Eye (tissue), 1 donor: ENCODE data around the gene CLCN2.

Experiments
- DNase-seq: peaks from one replicate; pipeline ENCODE4 v3.0.0-alpha.2; 2015

CLCN2 gene

DNA sequence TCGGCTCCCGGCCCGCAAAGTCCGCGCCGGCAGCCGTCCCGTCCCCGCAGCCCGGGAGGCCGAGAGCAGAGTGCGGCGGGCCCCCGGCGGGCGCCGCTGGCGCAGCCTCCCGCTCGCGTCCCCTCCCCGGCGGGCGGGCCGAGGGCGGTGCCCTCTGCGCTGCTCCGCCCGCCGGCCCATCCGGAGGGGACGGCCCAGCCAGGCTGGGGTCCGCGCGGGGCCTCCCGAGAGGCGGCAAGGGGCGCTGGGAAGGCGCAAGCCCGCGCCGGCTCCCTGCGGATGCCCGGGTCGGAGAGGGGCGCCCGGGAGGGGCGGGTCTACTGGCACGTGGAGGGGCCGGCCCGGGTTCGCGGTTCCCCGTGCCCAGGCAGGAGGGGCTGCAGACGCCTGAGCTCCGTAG is at the start of gene CLCN2, which contains the start of gene POLR2H:
CLCN2 (minus strand) TSS at position 74 of the 400 bp plus-strand sequence. CDS start 126 bp downstream, outside the sequence.
POLR2H (plus strand) TSS at position 179 of the 400 bp plus-strand sequence. CDS start 1,783 bp downstream, outside the sequence.
- no peak for DNase-seq

DNA sequence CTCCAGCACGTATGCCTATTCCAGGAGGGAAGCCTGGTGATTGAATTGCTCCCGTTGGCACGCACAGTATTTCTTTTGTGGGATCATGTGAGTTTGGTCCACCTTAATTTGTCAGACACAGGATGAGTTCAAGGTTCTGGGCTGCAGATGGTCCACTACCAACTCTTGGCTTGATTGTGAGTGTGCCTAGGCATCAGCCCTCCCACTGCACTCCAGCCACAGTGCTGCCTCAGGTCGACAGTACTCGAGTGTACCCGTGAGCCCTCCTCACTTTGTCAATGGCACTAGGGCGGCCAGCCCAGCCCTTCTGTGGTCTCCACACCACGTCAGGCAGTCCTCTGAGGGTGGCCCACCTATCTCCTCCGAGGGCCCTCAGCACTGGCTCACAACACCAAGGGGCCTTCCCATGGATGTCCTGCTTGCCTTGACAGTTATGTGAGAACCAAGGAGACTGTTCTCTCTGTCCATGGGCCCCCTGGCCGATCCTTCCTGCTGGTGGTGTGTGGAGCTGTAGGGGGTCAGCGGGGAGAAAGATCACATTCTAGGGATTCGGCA is 48.6 kb upstream of the CLCN2 start:
- DNase-seq: no peak

DNA sequence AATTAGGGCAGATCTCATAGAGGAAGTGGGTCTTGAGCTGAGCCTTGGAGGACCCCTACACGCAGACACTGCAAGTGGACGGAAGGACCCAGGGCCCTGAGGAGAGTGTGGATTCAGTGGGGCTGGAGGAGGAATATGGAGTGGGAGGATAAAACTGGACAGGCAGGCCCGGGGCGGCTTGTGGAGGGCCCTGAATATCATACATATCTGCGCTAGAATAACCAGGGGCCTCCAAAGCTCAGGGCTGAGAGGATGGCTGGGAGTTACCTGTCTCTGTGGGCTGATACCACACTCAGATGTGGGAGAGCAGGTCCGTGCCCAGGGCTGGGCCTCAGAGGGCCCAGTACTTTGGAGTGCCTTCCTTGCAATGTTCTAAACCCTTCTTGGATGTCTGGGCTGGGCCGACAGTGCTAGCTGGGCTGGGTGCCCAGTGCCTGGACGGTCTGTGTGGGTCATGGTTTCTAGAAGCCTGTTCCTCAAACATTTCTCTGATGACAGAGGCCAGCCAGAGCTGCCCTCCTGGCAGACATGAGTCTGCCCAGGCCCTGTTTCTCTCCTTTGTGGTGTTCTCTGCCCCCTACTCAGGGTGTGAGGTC is 48.0 kb upstream of the CLCN2 start:
- DNase-seq: no peak

DNA sequence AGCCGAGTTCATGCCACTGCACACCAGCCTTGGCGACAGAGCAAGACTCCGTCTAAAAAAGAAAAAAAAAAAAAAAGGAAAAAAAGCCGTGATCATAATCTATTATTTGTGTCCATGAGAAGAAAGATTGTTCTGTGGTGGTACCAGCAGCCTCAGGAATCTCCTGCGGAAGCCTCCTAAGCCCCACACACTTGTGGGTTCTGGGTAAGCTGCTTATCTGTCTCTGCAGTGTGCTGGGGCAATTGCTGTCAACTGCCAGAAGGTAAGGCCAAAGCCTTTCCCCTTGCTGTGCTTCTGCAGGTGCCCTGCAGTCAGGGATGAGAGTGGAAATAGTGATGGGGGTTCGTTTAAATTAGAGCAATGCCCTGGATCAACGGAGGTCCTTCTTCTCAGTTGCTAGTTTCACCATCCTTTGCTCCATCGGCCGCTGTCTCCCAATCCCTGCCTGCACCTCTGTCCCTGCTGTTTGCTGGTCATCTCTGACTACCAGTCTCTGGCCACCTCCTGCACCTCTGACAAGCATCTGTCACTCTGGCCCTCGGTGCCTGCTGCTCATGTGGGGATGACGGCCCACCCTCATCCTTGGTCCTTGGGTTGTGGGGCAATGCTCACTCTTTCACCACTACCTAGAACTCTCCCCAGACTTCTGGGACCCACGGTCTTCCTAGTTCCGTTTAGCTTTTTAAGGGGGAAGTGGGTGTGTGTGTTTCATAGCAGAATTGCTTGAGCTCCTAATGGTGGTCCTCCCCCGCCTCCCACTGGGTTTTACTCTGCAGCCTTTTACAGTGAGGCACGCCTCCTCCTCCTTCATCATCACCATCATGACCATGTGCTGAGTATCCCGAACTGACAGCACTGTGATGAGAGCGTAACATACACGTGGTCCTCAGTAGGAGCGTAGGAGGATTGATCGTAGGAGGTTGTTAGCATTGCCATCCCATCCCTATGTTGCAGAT is 43.9 kb upstream of the CLCN2 start:
- no peak for DNase-seq

DNA sequence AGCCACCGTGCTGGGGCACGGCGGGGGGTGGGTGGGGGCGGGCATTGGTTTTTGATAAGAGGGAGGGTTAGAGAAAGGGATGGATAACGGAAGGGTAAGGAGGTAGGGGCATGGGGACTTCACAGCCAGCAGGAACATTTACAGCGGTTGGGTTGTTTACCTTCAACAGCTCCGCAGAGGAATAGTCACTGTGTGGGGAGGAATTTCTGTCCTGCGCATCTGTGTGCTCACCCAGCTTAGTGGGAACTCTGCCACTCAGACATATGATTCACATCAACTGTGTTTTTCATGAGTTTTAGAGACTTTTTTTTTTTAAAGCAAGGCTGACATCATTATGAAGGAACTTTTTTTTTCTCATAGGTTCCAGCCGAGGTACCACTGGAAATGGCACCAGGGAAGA is 38.0 kb upstream of the CLCN2 start:
- DNase-seq: peak; percentile 74

DNA sequence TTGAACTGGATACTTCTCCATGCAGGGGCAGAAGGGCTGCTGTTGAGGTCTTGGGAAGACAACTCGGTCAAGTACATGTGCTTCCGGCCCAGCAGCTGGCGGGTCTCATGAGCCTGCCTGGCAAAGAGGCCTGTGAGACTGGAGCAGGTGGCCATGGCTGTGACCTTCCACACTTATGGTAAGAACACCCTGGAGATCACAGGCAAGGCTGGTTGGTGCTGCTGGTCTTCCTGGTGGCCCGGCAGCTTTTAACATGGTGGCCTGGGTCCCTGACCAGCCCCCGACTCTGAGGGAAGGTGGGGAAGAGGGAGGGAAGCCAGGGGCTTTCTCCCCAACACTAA is 33.9 kb upstream of the CLCN2 start:
- DNase-seq: no peak

DNA sequence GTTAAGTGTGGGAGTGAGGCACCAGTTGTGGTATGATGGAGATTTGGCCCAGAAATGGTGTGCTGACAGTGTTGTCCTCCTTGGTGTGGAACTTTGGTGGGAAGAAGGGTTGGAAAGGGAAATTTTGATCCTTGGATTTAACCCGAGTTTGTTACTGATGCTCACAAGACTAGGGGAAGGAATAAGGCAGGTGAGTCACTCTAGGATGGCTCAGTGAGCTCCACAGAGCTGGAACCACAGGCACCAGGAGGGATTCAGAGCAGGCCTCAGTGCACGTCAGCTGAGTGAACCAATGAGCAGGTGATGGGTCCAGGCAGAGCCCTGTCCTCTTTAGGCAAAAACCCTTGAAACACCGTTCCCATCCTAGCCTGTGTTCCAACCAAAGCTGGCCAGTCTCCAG is 29.9 kb upstream of the CLCN2 start:
- DNase-seq: no peak

DNA sequence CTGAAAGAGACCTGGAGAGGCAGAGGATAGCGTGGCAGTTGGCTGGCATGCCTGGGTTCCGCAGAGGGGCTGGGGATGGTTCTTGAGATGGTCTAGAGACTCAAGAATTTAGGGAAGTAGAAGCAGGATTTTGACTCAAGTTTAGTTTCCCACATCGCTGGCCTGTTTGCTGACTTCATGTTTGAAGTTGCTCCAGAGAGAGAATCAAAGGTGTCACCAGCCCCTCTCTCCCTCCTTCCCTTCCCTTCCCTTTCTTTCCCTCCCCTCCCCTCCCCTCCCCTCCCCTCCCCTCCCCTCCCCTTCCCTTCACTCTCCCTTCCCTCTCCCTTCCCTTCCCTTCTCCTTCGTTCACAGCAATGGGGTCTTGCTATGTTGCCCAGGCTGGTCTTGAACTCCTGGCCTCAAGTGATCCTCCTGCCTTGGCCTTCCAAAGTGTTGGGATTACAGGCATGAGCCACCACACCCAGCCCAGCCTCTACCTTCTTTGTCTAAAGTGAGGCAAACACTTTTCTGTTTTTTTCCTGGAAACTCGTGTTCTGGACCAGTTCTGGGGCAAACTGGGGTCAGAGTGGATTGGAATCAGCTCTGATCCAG is 28.6 kb upstream of the CLCN2 start:
- no peak for DNase-seq

DNA sequence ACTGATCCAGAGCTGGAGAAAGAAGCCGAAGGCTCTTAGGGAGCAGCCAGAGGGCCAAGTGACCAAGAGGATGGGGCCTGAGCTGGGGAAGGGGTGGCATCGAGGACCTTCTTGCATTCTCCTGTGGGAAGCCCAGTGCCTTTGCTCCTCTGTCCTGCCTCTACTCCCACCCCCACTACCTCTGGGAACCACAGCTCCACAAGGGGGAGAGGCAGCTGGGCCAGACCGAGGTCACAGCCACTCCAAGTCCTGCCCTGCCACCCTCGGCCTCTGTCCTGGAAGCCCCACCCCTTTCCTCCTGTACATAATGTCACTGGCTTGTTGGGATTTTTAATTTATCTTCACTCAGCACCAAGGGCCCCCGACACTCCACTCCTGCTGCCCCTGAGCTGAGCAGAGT is 28.0 kb upstream of the CLCN2 start:
- no peak for DNase-seq

DNA sequence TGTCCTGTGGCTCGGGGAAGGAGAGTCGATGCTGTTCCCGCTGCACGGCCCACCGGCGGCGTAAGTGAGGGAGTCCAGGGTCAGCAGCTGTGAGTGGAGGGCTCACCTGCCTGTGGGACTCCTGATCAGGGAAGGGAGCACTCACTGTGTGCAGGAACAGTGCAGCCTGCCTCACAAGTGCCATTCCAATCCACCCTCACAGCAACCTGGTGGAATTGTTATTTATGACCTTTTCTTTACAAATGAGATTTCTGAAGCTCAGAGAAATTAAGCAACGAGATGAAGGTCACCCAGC is 27.5 kb upstream of the CLCN2 start:
- DNase-seq: no peak

DNA sequence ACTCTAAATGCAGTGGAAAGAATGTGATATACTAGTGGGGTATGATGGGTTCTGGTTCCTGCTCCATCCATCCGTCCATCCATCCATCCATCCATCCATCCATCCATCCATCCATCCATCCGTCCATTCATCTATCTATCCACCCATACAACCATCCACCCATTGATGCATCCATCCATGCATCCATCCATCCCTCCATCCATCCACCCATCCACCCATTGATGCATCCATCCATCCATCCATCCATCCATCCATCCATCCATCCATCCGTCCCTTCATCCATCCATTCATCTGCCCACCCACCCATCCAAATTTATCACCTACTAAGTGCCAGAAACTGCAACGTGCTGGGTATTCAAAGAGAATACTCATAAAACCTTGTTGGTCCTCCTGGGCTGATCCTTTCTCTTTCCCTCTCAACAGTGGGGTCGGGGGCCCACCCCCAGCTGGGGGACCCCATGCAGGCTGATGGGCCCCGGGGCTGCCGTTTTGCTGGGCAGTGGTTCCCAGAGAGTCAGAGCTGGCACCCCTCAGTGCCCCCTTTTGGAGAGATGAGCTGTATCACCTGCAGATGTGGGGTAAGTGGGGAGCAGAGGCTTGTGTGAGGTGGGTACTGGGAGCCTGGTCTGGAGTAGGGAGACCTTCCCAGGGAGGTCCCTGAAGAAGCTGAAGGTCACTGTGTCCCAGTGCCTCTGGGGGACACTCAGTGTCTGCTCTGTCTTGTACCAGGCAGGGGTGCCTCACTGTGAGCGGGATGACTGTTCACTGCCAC is 26.9 kb upstream of the CLCN2 start:
- DNase-seq: no peak

DNA sequence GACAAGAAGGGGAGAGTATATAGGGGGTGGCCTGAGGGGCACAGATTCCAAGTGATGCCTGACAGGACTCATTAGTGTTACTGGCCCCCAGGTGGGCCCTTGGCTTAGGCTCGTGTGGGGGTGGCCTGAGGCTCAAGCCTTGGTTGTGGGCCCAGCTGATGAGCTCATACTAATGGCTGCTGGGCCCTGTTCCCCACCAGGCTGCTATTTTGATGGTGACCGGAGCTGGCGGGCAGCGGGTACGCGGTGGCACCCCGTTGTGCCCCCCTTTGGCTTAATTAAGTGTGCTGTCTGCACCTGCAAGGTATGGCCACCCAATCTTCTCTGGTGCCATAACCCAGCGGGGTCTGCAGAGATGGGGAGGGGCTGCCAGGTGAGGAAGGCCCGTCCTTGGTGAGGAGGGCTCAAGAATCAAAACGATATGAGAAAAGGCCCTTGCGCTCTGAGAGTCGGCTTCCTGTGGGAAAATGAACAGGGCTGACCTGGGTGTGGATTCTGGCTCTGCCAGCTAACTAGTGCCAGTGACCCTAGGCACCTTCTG is 25.8 kb upstream of the CLCN2 start:
- no peak for DNase-seq

DNA sequence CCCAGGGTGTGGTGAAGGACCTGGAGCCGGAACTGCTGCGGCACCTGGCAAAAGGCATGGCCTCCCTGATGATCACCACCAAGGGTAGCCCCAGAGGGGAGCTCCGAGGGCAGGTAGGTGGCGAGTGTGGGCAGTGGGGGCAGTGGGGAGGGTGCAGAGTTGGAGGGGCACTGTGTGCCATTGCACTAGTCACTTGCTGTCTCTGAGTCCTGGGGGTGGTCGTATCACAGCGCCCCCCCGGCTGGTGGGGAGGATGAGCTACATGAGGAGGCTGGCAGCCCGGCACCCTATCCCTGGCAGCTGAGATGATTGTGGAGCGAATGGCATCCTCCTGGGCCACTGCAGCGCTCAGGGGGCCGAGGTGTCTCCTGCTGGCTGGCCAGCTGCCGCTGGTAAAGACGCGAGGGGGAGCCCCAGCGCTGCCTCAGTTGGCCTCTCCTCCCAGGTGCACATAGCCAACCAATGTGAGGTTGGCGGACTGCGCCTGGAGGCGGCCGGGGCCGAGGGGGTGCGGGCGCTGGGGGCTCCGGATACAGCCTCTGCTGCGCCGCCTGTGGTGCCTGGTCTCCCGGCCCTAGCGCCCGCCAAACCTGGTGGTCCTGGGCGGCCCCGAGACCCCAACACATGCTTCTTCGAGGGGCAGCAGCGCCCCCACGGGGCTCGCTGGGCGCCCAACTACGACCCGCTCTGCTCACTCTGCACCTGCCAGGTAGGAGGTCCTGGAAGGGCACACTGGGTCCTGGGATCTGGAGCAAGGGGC is 24.8 kb upstream of the CLCN2 start:
- no peak for DNase-seq

DNA sequence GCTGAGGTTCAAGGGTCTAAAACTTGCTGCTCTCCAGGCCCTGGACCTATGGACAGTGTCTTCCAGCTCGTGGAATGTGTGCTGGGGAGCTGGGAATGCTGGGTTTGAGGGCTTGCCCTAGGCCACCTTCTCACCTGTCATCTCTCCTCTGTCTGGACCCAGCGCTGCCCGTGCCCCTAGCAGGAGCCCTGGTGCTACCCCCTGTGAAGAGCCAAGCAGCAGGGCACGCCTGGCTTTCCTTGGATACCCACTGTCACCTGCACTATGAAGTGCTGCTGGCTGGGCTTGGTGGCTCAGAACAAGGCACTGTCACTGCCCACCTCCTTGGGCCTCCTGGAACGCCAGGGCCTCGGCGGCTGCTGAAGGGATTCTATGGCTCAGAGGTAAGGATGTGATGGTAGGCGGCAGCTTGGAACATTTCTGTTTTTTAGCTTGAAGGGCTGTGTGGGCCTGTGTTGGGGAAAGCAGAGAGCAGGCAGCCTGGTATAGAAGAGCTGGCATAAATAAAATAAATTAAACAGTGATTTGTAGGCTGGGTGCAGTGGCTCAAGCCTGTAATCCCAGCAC is 23.5 kb upstream of the CLCN2 start:
- DNase-seq: no peak

DNA sequence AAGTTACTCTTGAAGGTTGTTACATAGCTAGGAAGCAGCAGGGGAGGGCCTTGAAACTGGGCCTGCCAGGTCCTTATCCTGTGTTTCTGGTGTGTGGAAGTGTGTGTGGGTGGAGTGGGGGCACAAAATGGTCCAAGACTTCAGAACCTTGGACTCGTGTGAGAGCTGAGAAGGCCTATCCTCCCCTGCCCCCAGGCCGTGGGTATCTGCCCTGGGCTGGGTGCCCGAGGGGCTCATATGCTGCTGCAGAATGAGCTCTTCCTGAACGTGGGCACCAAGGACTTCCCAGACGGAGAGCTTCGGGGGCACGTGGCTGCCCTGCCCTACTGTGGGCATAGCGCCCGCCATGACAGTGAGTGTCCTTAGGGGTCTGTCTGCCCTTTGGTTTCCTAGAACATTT is 22.9 kb upstream of the CLCN2 start:
- no peak for DNase-seq

DNA sequence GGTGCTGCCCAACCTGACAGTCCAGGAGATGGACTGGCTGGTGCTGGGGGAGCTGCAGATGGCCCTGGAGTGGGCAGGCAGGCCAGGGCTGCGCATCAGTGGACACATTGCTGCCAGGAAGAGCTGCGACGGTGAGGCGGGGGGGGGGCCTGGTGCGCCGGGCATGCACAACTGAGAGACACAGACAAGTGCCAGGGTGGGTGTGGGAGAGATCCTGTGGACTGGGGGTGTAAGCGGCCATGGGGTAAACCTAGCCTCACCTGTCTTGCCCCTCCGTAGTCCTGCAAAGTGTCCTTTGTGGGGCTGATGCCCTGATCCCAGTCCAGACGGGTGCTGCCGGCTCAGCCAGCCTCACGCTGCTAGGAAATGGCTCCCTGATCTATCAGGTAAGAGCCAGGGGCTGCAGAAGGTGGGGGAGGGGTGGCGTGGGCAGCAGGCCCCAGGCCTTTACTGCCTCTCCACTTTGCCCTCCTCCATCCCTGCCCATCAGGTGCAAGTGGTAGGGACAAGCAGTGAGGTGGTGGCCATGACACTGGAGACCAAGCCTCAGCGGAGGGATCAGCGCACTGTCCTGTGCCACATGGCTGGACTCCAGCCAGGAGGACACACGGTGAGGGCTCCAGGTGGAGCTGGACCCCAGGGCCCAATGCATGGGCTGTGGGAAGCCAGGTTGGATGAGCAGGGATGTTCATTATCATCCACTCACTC is 21.8 kb upstream of the CLCN2 start:
- no peak for DNase-seq

DNA sequence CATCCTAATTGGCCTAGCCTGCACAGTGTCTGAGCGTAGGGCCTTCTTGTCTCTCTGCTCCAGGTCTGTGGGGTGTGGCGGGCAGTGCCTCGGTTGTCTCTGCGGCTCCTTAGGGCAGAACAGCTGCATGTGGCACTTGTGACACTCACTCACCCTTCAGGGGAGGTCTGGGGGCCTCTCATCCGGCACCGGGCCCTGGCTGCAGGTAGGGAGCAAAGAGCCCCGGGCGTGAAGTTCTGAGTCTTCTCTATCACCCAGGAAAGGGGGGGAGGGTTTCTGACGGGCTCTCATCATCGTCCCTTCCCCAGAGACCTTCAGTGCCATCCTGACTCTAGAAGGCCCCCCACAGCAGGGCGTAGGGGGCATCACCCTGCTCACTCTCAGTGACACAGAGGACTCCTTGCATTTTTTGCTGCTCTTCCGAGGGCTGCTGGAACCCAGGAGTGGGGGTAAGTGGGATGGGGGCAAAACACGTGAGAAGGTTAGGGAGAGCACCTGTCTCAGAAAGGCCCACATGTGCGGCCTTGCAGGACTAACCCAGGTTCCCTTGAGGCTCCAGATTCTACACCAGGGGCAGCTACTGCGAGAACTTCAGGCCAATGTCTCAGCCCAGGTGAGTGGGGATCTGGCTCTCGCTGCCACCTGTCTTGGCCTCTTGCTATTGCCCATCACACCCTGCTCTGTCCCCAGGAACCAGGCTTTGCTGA is 21.1 kb upstream of the CLCN2 start:
- no peak for DNase-seq

DNA sequence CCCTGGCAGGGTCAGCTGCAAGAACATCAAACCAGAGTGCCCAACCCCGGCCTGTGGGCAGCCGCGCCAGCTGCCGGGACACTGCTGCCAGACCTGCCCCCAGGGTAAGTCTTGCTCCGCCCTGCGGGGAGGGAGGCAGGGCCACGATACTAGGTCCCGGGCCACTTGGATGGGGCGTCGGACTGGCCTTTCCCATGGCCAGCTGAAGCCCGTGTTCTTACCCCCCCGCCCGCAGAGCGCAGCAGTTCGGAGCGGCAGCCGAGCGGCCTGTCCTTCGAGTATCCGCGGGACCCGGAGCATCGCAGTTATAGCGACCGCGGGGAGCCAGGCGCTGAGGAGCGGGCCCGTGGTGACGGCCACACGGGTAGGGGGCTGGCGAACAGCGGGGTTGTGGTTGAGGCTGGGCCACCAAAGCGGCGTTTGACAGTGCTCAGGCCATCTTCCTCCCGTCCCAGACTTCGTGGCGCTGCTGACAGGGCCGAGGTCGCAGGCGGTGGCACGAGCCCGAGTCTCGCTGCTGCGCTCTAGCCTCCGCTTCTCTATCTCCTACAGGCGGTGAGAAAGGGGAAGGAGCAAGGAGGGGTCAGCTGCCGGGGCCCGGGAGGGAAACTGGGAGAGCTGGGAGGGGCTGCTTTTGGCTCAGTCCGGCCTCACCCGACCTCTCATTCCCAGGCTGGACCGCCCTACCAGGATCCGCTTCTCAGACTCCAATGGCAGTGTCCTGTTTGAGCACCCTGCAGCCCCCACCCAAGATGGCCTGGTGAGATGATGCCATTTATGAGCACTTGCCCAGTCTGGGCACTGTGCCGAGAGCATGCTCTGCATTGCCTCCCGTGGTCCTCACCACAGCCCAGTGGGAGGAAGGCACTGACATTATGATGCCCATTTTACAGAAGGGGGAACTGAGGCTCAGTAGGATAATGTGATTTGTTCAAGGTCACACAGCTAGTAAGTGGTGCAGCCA is 20.1 kb upstream of the CLCN2 start:
- peak; percentile 68 for DNase-seq
